Forelimb muscle (tissue), 1 donor: ENCODE data around the gene TEX2. TPM values are rescaled to one million over a fixed set of nuclear protein-coding genes. Genes with fewer than 3 reads are reported as not detected.
A peak's percentile ranks its signal among the peaks of the same experiment; 100 is the strongest.
"Not testable (repeated sequence)": the region's sequence is repeated elsewhere in the genome, so short reads cannot be mapped to it uniquely, and the experiment has no call there.

Experiments used
- DNase-seq: peaks from one replicate; pipeline ENCODE4 v3.0.0-alpha.2; 2013; ENCODE audit warnings: low read depth
- polyA plus RNA-seq: library from polyadenylated mRNA; unstranded; fragments of 120-200 nt; gene quantifications from one replicate; pipeline ENCODE4 v1.2.1, GENCODE V29; 2013; ENCODE audit not compliant: insufficient read length

Gene TEX2
- polyA plus RNA-seq, 1 donor, result 22.2 TPM

DNA sequence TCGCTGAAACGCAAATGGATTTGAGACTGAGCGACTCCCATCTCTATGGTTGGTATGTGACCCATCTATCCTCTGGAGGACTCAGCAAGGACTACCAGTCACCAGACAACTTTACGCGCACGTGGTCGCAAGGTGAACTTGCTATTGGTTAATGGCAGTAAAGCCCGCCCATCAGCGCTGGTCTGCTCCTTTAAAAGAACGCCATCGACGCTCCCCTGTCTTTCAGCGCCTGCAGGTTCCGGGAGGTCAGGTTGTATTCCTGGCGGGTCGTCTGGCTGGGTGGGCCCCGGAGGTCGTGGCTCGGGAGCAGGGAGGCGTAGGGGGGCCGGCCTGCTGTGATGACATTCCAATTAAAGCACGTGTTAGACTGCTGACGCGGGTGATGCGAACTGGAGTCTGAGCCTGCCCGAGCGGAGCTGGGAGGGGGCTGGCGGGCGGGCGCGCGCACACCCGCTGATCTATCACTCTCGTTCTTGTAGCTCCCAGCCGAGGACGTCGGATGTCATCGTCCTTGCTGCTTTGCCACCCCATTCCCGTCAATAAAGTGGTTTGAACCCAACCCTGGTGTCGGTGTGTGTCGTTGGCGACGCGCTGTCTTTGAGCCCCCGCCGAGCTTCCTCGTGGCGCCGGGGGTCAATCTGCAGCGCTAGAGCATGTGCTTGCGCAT, 117.2 kb downstream of the TEX2 start:
- DNase-seq, result peak; percentile 99

- no peak for DNase-seq
Measured at GRCh38 chr17:64145375-64145750, 117.7 kb downstream of the TEX2 start.

DNA sequence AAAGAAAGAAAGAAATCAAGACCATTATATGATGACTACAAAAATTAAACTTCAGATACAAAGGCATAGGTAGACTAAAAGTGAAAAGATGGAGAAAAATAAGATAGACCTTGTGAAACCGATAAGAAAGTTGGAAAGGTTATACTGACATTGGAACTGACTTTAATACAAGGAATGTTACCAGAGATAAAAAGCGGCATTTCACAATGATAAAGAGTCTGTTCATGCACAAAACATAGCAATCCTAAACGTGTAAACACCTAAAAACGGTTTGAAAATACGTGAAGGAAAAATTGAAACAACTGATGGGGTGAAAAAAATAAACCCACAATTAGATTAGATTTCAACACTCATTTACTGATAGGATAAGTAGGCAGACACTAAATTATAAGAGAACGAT, 123.5 kb downstream of the TEX2 start:
- DNase-seq, result no peak

- no peak for DNase-seq
Measured at GRCh38 chr17:64138441-64138840, 124.6 kb downstream of the TEX2 start.

DNA sequence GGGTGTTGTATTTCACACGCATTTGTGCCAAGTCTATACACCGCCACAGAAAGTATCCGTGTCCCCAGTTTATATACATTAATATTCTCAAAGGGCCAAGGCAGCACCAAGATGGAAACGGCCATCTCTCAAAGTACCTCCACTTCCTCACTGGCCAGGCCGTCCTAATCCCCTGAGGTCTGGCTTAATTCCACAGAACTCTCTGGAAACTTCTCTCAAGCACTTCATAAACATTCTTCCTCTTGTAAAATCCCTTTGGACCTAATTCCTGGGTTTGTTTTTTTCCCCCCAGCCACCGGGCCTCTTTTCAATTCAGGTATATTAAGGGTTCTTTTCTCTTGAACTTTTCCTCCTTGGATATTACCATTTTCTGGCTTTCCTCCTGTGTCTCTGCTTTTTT, 128.1 kb downstream of the TEX2 start:
- no peak for DNase-seq

GRCh38 chr17:64134216-64134970, 128.7 kb downstream of the TEX2 start:
- no peak for DNase-seq

- no peak for DNase-seq
Measured at GRCh38 chr17:64133546-64134215, 129.4 kb downstream of the TEX2 start.

DNA sequence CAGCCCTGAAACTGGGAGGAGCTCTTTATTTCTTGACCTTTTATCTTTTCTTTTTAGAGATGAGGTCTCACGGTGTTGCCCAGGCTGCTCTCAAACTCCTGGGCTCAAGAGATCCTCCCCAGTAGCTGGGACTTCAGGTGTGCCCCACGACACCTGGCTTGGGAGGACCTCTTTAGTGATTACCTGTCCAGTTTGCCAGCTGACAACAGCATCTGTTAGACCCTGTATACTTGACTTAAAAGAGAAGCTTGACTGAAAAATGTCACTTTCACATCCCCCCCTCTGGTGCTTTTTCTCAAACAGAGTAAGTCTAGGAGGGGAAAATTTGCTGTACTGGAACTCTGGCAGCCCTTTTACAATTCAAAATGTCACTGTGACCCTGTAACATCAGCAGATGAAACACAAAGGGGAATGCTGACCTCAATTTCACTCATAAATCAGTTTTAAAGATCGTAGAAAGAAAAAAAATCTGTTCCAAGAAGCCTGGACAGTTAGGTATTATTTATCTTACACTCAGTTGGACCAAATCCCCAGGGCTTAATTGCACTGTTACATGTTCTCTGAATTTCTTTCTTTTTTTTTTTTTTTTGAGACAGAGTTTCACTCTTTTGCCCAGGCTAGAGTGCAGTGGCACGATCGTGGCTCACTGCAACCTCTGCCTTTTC, 131.3 kb downstream of the TEX2 start:
- DNase-seq, result no peak

DNA sequence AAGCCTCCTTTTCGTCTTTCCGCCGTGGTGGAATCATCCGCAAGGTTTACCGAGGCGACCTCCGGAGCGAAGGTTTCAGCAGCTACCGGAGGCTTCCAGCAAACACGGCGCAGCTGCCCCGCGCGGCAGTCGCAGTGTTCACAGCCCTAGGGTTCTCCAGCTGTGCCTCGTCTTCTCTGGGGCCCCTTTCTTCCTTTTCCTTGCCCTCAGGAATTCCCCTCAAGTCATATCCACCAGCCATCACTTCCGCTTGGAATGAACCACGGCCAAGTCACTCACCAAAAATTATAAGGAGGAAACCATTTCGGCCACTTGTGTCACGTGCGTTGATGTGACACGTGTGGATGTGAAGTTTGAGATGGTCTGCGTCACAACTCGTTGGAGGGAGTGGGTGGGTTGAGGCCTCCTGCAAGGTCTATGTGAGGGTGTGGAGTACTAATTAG, 132.5 kb downstream of the TEX2 start:
- DNase-seq, result no peak

DNA sequence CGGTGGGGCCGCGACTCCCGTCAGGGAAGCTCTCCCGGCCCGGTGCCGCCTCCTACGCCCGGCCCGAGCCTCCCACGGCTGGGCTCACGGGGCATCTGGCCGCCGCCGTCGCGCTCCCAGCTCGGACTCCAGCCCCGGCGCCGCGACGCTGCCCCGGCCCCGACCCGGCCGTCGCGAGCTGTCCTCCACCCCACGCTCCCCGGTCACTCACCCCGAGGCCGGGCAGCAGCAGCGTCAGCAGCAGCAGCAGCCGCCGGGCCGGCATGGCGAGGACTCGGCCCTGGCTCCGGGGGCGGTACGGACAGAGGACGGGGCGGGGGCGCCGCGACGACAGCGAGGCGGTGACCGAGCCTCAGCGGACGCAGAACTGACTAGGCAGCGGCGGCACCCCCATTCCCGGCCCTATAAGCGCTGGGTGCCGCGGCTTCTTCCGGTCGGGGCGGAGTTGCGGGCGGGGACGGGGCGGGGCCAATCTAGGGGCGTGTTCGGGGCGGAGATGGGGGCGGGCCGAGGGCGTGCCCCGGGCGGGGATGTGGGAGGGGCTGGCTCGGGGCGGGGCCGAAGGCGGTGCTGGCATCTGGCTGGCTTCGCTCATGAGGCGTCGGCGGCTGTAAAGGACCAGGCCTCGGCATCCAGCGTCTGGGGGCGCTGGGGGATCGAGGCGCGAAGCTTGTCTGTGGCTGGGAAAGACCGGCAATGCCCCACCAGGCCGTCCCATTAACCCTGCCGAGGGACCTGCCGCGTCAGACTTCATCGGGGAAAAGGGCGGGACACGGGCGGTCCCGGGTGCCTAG, 133.1 kb downstream of the TEX2 start, which contains the start of gene ERN1:
TSS of gene ERN1 (minus strand) at position 380 of the 794 bp plus-strand sequence. CDS start at position 265, 115 bp downstream.
- no peak for DNase-seq

DNA sequence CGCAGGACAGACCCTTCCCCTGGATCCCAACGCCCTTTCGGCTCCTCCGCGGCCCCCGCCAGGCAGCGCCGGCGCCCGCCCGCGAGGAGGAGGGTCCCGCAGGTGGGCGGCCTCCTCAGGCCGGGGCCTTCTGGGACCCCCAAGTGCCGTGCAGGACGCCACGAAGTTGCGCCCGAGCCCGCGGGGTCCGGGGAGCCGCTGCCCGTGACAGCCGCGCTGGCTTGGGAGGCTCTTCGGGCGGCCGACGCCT, 133.6 kb downstream of the TEX2 start:
- DNase-seq, result no peak

DNA sequence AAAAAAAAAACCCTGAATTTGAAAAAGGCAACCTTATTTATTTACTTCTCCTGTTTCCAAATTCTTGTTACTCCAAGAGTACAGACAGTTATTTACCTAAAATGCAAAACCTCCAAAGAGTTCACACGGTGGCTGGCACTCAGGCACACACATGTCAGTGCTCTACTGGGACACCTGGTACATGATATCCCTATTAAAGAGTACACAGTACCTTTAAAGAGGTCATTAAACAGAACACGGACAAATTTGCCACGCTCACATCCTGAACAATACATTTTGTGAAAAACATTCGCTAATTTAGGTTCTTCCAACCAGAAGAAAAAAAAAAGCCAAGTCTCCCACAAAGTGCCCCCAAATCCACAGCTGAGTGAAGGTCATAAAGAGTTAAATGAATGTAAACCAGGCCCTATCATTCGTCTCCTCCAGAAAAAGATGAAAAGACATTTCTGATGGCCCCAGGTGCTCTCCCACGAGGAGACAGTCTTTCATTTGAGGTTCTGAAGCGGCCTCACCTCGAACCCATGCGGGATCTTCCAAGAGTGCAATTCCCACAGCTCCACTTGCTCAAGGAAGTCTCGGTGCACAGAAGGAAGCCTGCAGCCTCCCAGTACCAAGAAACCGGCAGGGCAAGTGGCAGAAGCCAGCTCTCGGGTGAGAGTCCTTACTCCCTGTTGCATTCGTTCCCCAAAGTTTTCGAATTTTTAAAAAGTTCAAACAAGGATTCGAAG, 134.1 kb downstream of the TEX2 start:
- no peak for DNase-seq

- no peak for DNase-seq
Measured at GRCh38 chr17:64126918-64127317, 136.1 kb downstream of the TEX2 start.

DNA sequence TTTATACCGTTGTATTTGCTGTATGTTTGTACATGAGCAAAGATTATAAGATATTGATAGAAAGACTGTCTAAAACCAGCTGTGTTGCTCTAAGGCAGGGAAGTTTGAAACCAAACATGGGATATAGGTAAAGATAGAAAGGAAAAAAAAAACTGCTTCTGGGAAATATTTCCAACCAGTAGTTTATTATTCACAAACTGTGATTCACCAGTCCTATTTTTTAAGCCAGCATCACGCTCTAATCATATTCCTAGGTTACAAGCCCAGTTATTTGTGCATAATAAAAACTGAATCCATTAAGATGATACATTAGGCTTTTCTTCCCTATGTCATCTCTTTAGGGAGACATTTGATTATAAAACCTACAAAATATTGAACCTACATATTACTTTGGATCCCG, 137.1 kb downstream of the TEX2 start:
- DNase-seq, result no peak

DNA sequence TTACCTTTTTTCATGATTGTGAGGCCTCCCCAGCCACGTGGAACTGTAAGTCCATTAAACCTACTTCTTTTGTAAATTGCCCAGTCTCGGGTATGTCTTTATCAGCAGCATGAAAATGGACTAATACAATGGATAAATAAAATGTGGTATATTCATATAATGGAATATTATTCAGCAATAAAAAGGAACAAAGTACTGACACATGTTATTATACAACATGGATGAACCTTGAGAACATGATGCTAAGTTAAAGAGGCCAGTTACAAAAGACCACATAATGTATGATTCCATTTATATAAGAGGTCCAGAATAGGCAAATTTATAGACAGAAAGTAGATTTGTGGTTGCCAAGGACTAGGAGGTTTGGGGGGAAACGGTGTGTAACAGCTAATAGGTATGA, 138.5 kb downstream of the TEX2 start:
- DNase-seq, result no peak

- DNase-seq, result no peak
Measured at GRCh38 chr17:64123114-64123513, 139.9 kb downstream of the TEX2 start.

GRCh38 chr17:64120972-64121786, 141.9 kb downstream of the TEX2 start:
- DNase-seq, result not testable (repeated sequence)

DNA sequence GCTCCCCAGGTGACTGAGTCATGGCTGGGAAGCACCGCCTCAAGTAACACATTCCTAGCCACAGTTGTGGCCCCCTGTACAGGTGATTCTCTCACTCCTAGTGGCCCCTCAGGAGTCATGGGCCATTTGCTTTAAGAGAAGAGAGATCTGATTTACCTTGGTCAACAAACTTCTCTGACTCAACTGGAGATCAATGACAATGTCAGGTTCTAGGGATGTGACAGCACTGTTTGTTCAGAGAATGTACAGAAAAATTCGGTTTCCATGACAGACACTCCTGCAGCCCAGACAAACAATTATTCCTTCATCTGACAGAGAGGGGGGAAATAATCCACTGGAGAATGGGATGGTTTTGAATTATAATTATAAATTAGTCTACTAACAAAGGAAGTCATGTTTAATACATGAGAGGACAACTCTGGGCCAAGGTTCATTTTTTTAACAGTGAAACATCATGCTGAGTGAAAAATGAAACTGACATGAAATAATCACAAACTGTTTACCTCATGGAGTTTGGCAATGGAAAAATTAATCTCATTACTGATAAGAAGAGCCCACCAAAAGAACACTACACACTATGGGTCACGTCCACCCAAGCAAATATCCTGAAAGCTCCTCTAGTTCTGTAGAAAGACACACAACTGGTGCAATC, 142.8 kb downstream of the TEX2 start:
- DNase-seq, result no peak
